ENCODE data around the gene VSTM4. TPM values are rescaled to one million over a fixed set of nuclear protein-coding genes. Genes with fewer than 3 reads are reported as not detected.

Gene VSTM4
- total RNA-seq, 1 experiment from 2014 or later: 0.72 TPM

DNA sequence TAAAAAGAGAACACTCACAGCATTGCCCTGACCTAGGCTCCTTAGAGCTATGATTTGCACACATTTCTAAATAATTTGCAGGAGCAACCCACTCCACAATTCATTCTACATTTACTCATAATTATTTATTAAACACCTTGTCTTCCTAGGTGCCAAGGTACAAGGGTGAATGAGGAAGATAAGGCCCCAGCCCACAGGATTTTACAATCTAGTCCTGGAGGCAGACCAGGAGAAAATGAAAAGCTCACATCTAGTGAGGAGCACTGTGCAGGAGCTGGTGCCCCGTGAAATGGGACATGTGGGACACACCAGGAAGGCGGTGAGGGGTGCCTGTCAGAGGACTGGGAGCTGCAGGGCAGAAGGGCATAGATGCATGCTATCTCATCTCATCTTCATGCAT lies 116.0 kb downstream of the VSTM4 start (continued):
- TF ChIP-seq, protein P1, sequence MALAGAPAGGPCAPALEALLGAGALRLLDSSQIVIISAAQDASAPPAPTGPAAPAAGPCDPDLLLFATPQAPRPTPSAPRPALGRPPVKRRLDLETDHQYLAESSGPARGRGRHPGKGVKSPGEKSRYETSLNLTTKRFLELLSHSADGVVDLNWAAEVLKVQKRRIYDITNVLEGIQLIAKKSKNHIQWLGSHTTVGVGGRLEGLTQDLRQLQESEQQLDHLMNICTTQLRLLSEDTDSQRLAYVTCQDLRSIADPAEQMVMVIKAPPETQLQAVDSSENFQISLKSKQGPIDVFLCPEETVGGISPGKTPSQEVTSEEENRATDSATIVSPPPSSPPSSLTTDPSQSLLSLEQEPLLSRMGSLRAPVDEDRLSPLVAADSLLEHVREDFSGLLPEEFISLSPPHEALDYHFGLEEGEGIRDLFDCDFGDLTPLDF (CRISPR knock-in tag; IDR thresholded peaks at IDR 0.05): no peak
- TF ChIP-seq NR2C2 (CRISPR knock-in tag; IDR thresholded peaks at IDR 0.05) (no peak), TEAD4 (CRISPR knock-in tag; IDR thresholded peaks at IDR 0.05) (no peak), ZNF396 (CRISPR knock-in tag; IDR thresholded peaks at IDR 0.05; ENCODE audit: borderline replicate concordance) (no peak)

- H3K27ac Mint-ChIP-seq: no peak overlapping the region
- ChIA-PET POLR2A (no interaction called here), CTCF (no interaction called here)
- no peak overlapping the region for H3K4me3 Mint-ChIP-seq
- H3K9me3 Mint-ChIP-seq: no peaks in the 10 kb centered on the region; the same call in 1 of the 2 replicates
- H3K4me1 Mint-ChIP-seq: peaks cover 5% of the 10 kb centered on the region
- TF ChIP-seq TCF7 (CRISPR knock-in tag; IDR thresholded peaks at IDR 0.05; ENCODE audit: low read depth) (no peak), NFE2L1 (CRISPR knock-in tag; IDR thresholded peaks at IDR 0.05) (no peak), ETV6 (CRISPR knock-in tag; IDR thresholded peaks at IDR 0.05) (no peak), KAT7 (CRISPR knock-in tag; IDR thresholded peaks at IDR 0.05; ENCODE audit: borderline replicate concordance) (no peak), NR3C1 (CRISPR knock-in tag; conservative IDR thresholded peaks at IDR 0.05; ENCODE audit: low read depth) (no peak), ERG (CRISPR knock-in tag; IDR thresholded peaks at IDR 0.05) (no peak), HMGA2 (CRISPR knock-in tag; IDR thresholded peaks at IDR 0.05) (no peak), TEAD4 (CRISPR knock-in tag; IDR thresholded peaks at IDR 0.05) (no peak), NFYB (CRISPR knock-in tag; conservative IDR thresholded peaks at IDR 0.05; ENCODE audit: low read depth) (no peak), HMGXB4 (CRISPR knock-in tag; IDR thresholded peaks at IDR 0.05) (no peak), ZNF121 (CRISPR knock-in tag; IDR thresholded peaks at IDR 0.05) (no peak), PRRX2 (CRISPR knock-in tag; IDR thresholded peaks at IDR 0.05) (no peak), ZBTB43 (CRISPR knock-in tag; IDR thresholded peaks at IDR 0.05) (no peak)
- TF ChIP-seq, protein P2, sequence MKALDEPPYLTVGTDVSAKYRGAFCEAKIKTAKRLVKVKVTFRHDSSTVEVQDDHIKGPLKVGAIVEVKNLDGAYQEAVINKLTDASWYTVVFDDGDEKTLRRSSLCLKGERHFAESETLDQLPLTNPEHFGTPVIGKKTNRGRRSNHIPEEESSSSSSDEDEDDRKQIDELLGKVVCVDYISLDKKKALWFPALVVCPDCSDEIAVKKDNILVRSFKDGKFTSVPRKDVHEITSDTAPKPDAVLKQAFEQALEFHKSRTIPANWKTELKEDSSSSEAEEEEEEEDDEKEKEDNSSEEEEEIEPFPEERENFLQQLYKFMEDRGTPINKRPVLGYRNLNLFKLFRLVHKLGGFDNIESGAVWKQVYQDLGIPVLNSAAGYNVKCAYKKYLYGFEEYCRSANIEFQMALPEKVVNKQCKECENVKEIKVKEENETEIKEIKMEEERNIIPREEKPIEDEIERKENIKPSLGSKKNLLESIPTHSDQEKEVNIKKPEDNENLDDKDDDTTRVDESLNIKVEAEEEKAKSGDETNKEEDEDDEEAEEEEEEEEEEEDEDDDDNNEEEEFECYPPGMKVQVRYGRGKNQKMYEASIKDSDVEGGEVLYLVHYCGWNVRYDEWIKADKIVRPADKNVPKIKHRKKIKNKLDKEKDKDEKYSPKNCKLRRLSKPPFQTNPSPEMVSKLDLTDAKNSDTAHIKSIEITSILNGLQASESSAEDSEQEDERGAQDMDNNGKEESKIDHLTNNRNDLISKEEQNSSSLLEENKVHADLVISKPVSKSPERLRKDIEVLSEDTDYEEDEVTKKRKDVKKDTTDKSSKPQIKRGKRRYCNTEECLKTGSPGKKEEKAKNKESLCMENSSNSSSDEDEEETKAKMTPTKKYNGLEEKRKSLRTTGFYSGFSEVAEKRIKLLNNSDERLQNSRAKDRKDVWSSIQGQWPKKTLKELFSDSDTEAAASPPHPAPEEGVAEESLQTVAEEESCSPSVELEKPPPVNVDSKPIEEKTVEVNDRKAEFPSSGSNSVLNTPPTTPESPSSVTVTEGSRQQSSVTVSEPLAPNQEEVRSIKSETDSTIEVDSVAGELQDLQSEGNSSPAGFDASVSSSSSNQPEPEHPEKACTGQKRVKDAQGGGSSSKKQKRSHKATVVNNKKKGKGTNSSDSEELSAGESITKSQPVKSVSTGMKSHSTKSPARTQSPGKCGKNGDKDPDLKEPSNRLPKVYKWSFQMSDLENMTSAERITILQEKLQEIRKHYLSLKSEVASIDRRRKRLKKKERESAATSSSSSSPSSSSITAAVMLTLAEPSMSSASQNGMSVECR (CRISPR knock-in tag; IDR thresholded peaks at IDR 0.05; ENCODE audit: borderline replicate concordance): no peak
- TF ChIP-seq, protein P3, sequence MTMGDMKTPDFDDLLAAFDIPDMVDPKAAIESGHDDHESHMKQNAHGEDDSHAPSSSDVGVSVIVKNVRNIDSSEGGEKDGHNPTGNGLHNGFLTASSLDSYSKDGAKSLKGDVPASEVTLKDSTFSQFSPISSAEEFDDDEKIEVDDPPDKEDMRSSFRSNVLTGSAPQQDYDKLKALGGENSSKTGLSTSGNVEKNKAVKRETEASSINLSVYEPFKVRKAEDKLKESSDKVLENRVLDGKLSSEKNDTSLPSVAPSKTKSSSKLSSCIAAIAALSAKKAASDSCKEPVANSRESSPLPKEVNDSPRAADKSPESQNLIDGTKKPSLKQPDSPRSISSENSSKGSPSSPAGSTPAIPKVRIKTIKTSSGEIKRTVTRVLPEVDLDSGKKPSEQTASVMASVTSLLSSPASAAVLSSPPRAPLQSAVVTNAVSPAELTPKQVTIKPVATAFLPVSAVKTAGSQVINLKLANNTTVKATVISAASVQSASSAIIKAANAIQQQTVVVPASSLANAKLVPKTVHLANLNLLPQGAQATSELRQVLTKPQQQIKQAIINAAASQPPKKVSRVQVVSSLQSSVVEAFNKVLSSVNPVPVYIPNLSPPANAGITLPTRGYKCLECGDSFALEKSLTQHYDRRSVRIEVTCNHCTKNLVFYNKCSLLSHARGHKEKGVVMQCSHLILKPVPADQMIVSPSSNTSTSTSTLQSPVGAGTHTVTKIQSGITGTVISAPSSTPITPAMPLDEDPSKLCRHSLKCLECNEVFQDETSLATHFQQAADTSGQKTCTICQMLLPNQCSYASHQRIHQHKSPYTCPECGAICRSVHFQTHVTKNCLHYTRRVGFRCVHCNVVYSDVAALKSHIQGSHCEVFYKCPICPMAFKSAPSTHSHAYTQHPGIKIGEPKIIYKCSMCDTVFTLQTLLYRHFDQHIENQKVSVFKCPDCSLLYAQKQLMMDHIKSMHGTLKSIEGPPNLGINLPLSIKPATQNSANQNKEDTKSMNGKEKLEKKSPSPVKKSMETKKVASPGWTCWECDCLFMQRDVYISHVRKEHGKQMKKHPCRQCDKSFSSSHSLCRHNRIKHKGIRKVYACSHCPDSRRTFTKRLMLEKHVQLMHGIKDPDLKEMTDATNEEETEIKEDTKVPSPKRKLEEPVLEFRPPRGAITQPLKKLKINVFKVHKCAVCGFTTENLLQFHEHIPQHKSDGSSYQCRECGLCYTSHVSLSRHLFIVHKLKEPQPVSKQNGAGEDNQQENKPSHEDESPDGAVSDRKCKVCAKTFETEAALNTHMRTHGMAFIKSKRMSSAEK (CRISPR knock-in tag; IDR thresholded peaks at IDR 0.05; ENCODE audit: borderline replicate concordance): no peak
- TF ChIP-seq, protein P4, sequence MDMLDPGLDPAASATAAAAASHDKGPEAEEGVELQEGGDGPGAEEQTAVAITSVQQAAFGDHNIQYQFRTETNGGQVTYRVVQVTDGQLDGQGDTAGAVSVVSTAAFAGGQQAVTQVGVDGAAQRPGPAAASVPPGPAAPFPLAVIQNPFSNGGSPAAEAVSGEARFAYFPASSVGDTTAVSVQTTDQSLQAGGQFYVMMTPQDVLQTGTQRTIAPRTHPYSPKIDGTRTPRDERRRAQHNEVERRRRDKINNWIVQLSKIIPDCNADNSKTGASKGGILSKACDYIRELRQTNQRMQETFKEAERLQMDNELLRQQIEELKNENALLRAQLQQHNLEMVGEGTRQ (CRISPR knock-in tag; IDR thresholded peaks at IDR 0.05): no peak
- TF ChIP-seq, protein P1 (CRISPR knock-in tag; IDR thresholded peaks at IDR 0.05): no peak
- DNase-seq (ENCODE audit: low spot score): no peak
- H3K36me3 Mint-ChIP-seq: no peaks in the 10 kb centered on the region
- ATAC-seq: no peak
- no peaks in the 10 kb centered on the region for H3K27me3 Mint-ChIP-seq (ENCODE audit: low read depth)
Measured at GRCh38 chr10:48996329-48996728, 119.0 kb downstream of the VSTM4 start.

All from WTC11 (cell line).